K562 (cell line): Measurements from ENCODE around the gene FLVCR2. TPM values are rescaled to one million over a fixed set of nuclear protein-coding genes. Genes with fewer than 3 reads are reported as not detected.

Experiments
- ARID1B ChIP-seq: fragments of 450-650 bp; IDR thresholded peaks from 2 replicates; pipeline ENCODE4 v1.6.1; 2016; ENCODE audit warnings: antibody characterized with exemption, mild to moderate bottlenecking, inconsistent platforms
- ATF7 ChIP-seq: fragments of 450-650 bp; IDR thresholded peaks from 2 replicates; pipeline ENCODE4 v1.7.1; 2014; ENCODE audit warnings: mild to moderate bottlenecking, moderate library complexity
- CC2D1A ChIP-seq: fragments of 450-650 bp; IDR thresholded peaks from 2 replicates; pipeline ENCODE4 v1.6.1; 2017; ENCODE audit warnings: mild to moderate bottlenecking
- CREM ChIP-seq: IDR thresholded peaks from 2 replicates; pipeline ENCODE4 v1.6.1; 2014; ENCODE audit warnings: antibody characterized with exemption, low read depth
- CXXC5 ChIP-seq: fragments of 250-450 bp; sonication (Bioruptor Pico); IDR thresholded peaks from 2 replicates; pipeline ENCODE4 v1.8.0; 2022; ENCODE audit warnings: inconsistent platforms, mild to moderate bottlenecking, moderate library complexity
- DACH1 ChIP-seq: fragments of 450-650 bp; IDR thresholded peaks from 2 replicates; pipeline ENCODE4 v1.6.1; 2018; ENCODE audit not compliant: partially characterized antibody
- DDX20 ChIP-seq: fragments of 450-650 bp; IDR thresholded peaks from 2 replicates; pipeline ENCODE4 v1.6.1; 2016; ENCODE audit warnings: missing genetic modification characterization, low read depth, mild to moderate bottlenecking, missing compliant biosample characterization, moderate library complexity
- HMG20B ChIP-seq: fragments of 250-450 bp; sonication (Bioruptor Pico); IDR thresholded peaks from 2 replicates; pipeline ENCODE4 v1.5.0; 2021; ENCODE audit warnings: mild to moderate bottlenecking
- MEIS2 ChIP-seq: fragments of 450-650 bp; IDR thresholded peaks from 2 replicates; pipeline ENCODE4 v1.6.1; 2014; ENCODE audit warnings: mild to moderate bottlenecking; ENCODE audit not compliant: partially characterized antibody
- MTA2 ChIP-seq: fragments of 450-650 bp; IDR thresholded peaks from 2 replicates; pipeline ENCODE4 v1.6.1; 2016; ENCODE audit warnings: low read depth
- NFIC ChIP-seq: fragments of 450-650 bp; IDR thresholded peaks from 2 replicates; pipeline ENCODE4 v1.6.1; 2017; ENCODE audit warnings: mild to moderate bottlenecking, inconsistent platforms
- NUFIP1 ChIP-seq: fragments of 450-650 bp; IDR thresholded peaks from 2 replicates; pipeline ENCODE4 v1.6.1; 2018; ENCODE audit not compliant: partially characterized antibody
- RFX7 ChIP-seq: fragments of 250-450 bp; sonication (Bioruptor Pico); IDR thresholded peaks from 2 replicates; pipeline ENCODE4 v1.5.1; 2021; ENCODE audit warnings: mild to moderate bottlenecking
- SIN3B ChIP-seq: fragments of 450-650 bp; IDR thresholded peaks from 2 replicates; pipeline ENCODE4 v1.6.1; 2017; ENCODE audit warnings: low read depth, mild to moderate bottlenecking, moderate library complexity
- SMARCA4 ChIP-seq: fragments of 450-650 bp; IDR thresholded peaks from 2 replicates; pipeline ENCODE4 v1.6.1; 2016
- STAG1 ChIP-seq: sonication (generic); formaldehyde crosslinking; IDR thresholded peaks from 2 replicates; pipeline ENCODE4 v1.5.0; 2020; ENCODE audit warnings: missing genetic modification reagents, borderline replicate concordance
- TAF15 ChIP-seq: fragments of 200-400 bp; formaldehyde crosslinking; IDR thresholded peaks from 2 replicates; pipeline ENCODE4 v1.6.1; 2017; ENCODE audit warnings: mild to moderate bottlenecking, low read depth, low read length, moderate library complexity
- TARDBP ChIP-seq: fragments of 450-650 bp; IDR thresholded peaks from 2 replicates; pipeline ENCODE4 v1.6.1; 2016
- TEAD4 ChIP-seq, 2 experiments: sonication (generic) in 1 of 2; formaldehyde crosslinking in 1 of 2; IDR thresholded peaks; 2 replicates each; pipeline versions ENCODE4 v1.6.1 to v1.8.0; 2012 to 2022; ENCODE audit warnings: borderline replicate concordance in 1 of 2, inconsistent platforms in 1 of 2, low read length in 1 of 2, mild to moderate bottlenecking in 1 of 2, missing genetic modification reagents in 1 of 2
- polyA plus RNA-seq, 8 experiments: library from polyadenylated mRNA; depleted of rRNA in 4 of 8; stranded (reverse) in 5 of 8; unstranded in 3 of 8; fragments of >200 nt; fragmentation: Nextera tagmentation in 2 of 8; fragmentation: Illumina TruSeq in 1 of 8; extraction: Ambion mirVana in 2 of 8; extraction: Trizol in 1 of 8; gene quantifications; 2 replicates each; pipeline versions ENCODE4 v1.2.1 to v1.2.3, GENCODE V29; 2011 to 2014; ENCODE audit warnings: inconsistent platforms in 1 of 8, missing spikeins in 1 of 8
- total RNA-seq, 7 experiments: library from RNA; depleted of rRNA in 6 of 7; stranded (reverse); fragments of >200 nt in 6 of 7; fragmentation: Illumina TruSeq in 2 of 7; extraction: Trizol in 2 of 7; gene quantifications; 2 replicates each; pipeline versions ENCODE4 v1.2.1 to v1.2.3, GENCODE V29; 2011 to 2021; ENCODE audit warnings: low replicate concordance in 1 of 7
- TF ChIP-seq, protein P1 (sequence below): fragments of 450-650 bp; conservative IDR thresholded peaks from 2 replicates; pipeline ENCODE4 v1.6.1; 2016; ENCODE audit warnings: missing genetic modification characterization, low read depth, mild to moderate bottlenecking, missing compliant biosample characterization, moderate library complexity
- TF ChIP-seq, protein P2 (sequence below): fragments of 150-350 bp; conservative IDR thresholded peaks from 2 replicates; pipeline ENCODE4 v1.6.1; 2014; ENCODE audit warnings: low read length
- TF ChIP-seq, protein P3 (sequence below): fragments of 450-650 bp; formaldehyde crosslinking; IDR thresholded peaks from 2 replicates; pipeline ENCODE4 v1.4.0; 2020; ENCODE audit warnings: mild to moderate bottlenecking, moderate library complexity
- TF ChIP-seq, protein P4 (sequence below): sonication (generic); formaldehyde crosslinking; IDR thresholded peaks from 2 replicates; pipeline ENCODE4 v1.8.0; 2022; ENCODE audit warnings: missing genetic modification reagents, mild to moderate bottlenecking, moderate library complexity, borderline replicate concordance

FLVCR2 gene
- total and polyA plus RNA-seq, 9 of the 15 experiments (the other 6 are each of a cell fraction or from before 2014, with no cell fraction given): 1.5 TPM; not detected in 8

DNA sequence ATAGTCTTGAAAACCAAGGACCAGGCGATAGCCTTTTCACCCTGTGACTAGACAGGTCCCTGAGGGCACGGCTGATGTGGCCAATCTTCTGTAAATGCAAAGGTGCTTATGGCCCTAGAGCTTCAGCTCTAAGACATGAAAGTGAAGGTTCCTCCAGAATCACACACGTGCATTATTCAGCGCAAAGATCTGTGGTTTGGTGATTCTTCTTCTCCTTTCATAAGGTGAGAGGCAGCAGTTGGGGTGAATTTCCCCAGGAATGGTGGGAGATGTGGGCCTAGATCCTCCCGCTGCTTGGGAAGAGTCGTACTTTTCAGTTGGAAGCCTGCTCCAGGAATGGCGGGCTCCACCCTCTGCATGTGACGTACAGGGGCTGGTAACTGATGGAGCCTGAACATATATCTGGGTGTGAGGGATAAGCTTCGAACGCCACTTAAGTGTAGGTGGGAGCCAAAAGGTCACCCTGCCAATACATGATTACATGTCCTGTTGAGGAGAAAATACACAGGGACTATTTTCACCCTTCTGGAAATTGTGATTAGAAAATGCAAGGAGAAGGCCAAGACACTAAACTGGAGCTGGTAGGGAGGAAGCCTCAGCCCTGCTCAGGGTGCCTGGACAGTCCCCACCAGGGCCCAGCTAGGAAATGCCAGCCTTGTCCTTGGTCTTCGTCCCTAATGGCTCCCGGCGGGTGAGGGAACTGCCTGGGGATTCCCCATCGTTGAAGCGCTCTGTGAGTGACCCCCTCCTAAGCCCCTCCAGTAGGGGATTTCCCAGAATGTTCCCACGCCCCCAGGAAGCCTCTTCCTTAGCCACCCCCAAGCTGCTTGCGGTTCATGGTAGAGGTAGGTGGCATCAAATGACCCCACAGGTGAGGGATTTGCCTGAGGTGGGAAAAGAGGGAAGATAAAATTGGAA lies 38.6 kb upstream of the FLVCR2 start (continued):
- no peak for TF ChIP-seq SIN3B
- TF ChIP-seq, protein P1, sequence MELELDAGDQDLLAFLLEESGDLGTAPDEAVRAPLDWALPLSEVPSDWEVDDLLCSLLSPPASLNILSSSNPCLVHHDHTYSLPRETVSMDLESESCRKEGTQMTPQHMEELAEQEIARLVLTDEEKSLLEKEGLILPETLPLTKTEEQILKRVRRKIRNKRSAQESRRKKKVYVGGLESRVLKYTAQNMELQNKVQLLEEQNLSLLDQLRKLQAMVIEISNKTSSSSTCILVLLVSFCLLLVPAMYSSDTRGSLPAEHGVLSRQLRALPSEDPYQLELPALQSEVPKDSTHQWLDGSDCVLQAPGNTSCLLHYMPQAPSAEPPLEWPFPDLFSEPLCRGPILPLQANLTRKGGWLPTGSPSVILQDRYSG (tag): no peak
- TF ChIP-seq HMG20B (CRISPR knock-in tag): no peak
- TF ChIP-seq, protein P2, sequence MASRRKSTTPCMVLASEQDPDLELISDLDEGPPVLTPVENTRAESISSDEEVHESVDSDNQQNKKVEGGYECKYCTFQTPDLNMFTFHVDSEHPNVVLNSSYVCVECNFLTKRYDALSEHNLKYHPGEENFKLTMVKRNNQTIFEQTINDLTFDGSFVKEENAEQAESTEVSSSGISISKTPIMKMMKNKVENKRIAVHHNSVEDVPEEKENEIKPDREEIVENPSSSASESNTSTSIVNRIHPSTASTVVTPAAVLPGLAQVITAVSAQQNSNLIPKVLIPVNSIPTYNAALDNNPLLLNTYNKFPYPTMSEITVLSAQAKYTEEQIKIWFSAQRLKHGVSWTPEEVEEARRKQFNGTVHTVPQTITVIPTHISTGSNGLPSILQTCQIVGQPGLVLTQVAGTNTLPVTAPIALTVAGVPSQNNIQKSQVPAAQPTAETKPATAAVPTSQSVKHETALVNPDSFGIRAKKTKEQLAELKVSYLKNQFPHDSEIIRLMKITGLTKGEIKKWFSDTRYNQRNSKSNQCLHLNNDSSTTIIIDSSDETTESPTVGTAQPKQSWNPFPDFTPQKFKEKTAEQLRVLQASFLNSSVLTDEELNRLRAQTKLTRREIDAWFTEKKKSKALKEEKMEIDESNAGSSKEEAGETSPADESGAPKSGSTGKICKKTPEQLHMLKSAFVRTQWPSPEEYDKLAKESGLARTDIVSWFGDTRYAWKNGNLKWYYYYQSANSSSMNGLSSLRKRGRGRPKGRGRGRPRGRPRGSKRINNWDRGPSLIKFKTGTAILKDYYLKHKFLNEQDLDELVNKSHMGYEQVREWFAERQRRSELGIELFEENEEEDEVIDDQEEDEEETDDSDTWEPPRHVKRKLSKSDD: no peak
- TF ChIP-seq MEIS2: peak; percentile 18
- no peak for TF ChIP-seq TAF15
- TF ChIP-seq, protein P3, sequence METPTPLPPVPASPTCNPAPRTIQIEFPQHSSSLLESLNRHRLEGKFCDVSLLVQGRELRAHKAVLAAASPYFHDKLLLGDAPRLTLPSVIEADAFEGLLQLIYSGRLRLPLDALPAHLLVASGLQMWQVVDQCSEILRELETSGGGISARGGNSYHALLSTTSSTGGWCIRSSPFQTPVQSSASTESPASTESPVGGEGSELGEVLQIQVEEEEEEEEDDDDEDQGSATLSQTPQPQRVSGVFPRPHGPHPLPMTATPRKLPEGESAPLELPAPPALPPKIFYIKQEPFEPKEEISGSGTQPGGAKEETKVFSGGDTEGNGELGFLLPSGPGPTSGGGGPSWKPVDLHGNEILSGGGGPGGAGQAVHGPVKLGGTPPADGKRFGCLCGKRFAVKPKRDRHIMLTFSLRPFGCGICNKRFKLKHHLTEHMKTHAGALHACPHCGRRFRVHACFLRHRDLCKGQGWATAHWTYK (CRISPR knock-in tag): no peak
- TF ChIP-seq NUFIP1: no peak
- TF ChIP-seq MTA2: peak; percentile 89
- no peak for TF ChIP-seq RFX7 (CRISPR knock-in tag)
- TF ChIP-seq CXXC5 (CRISPR knock-in tag): peak; percentile 79
- TF ChIP-seq, protein P4, sequence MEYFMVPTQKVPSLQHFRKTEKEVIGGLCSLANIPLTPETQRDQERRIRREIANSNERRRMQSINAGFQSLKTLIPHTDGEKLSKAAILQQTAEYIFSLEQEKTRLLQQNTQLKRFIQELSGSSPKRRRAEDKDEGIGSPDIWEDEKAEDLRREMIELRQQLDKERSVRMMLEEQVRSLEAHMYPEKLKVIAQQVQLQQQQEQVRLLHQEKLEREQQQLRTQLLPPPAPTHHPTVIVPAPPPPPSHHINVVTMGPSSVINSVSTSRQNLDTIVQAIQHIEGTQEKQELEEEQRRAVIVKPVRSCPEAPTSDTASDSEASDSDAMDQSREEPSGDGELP (CRISPR knock-in tag): no peak
- TF ChIP-seq STAG1: no peak
- TF ChIP-seq TARDBP: no peak
- peak; percentile 71 for TF ChIP-seq SMARCA4
- peak; percentile 62; the same call in 1 of the 2 replicates for TF ChIP-seq CREM
- TF ChIP-seq ATF7: no peak
- TF ChIP-seq NFIC: peak; percentile 82
- TF ChIP-seq DDX20: no peak
- peak; percentile 70; the same call in 1 of the 2 replicates for TF ChIP-seq CC2D1A
- peak; percentile 93 for TF ChIP-seq ARID1B
- TF ChIP-seq DACH1: no peak
- TF ChIP-seq TEAD4 (IDR thresholded peaks at IDR 0.05; ENCODE audit: low read length): peak; percentile 95
- TF ChIP-seq TEAD4 (CRISPR knock-in tag; IDR thresholded peaks at IDR 0.05; ENCODE audit: borderline replicate concordance): no peak
